Rectal smooth muscle tissue (tissue), 1 donor: ENCODE measurements around the gene AFG1L.
A peak's percentile ranks its signal among the peaks of the same experiment; 100 is the strongest.
"Not testable (repeated sequence)": the region's sequence is repeated elsewhere in the genome, so short reads cannot be mapped to it uniquely, and the experiment has no call there.

Source experiments
- H3K27ac ChIP-seq: one replicate; pipeline ENCODE4 v1.7.0; 2013; ENCODE audit warnings: low read depth, low read length, inconsistent platforms
- H3K27me3 ChIP-seq: one replicate; pipeline ENCODE4 v1.7.0; 2013; ENCODE audit warnings: low read length; ENCODE audit not compliant: control insufficient read depth, insufficient read depth
- H3K36me3 ChIP-seq: one replicate; pipeline ENCODE4 v1.7.0; 2013; ENCODE audit warnings: low read length; ENCODE audit not compliant: control insufficient read depth, insufficient read depth
- H3K4me1 ChIP-seq: one replicate; pipeline ENCODE4 v1.7.0; 2013; ENCODE audit warnings: low read length; ENCODE audit not compliant: control insufficient read depth, insufficient read depth
- H3K4me3 ChIP-seq: one replicate; pipeline ENCODE4 v1.7.0; 2013; ENCODE audit warnings: low read length
- H3K9ac ChIP-seq: one replicate; pipeline ENCODE4 v1.7.0; 2013; ENCODE audit warnings: low read length

The AFG1L gene

DNA sequence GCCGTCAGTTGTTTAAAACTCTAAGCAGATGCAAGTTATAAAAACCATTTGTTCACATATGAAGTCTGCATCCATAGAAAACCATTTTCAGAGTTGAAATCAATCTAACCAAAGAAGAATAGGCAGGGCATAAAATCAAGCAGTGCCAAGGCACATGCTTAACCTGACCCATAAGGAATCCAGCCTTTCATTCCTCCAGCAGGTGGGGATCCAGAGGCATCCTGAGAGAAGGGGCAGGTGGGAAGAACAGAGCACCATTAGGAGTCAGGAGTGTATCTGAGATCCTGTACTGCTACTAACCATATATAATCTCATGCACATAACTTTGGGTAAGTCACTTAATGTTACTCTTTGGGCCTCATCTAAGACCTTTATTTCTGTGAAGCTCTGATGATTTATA lies 236.5 kb downstream of the AFG1L start:
- no peak overlapping the region for H3K27ac ChIP-seq
- no peaks in the 10 kb centered on the region for H3K36me3 ChIP-seq
- no peak overlapping the region for H3K4me3 ChIP-seq
- no peaks in the 10 kb centered on the region for H3K4me1 ChIP-seq
- H3K27me3 ChIP-seq = no peaks in the 10 kb centered on the region
- H3K9ac ChIP-seq = no peak overlapping the region

DNA sequence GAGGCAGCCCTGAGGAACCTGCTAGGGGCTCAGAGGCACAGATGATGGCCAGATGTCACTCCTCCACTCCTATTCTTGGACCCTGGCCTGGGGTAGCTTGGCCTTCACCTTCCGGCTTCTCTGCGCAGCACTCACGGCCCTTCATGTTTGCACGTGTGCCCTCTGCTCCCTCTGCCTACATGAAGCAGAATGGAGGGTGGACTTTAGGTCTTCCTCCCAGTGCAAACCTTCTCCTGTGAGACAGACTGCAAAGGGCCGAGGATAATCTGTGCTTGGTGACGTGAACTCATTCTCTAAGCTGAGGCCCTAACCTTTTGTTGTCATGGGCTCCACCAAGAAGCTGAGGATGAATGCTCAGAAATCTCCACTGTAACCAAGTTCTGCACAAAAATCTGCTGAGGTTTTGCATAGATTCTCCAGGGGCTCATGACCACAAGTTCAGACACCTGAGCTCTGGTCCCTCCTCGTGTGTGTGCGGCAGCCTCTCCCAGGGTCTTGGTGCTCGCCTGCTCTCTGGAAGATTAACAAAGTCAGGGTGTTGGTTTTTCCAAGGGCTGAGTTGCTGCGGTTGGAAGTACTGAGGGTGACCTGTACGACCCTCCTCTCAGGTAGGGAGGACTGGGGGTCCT lies 240.4 kb downstream of the AFG1L start:
- Histone ChIP-seq H3K4me1 (no peaks in the 10 kb centered on the region), H3K9ac (no peak overlapping the region), H3K27ac (no peak overlapping the region), H3K36me3 (no peaks in the 10 kb centered on the region), H3K27me3 (no peaks in the 10 kb centered on the region), H3K4me3 (no peak overlapping the region)

DNA sequence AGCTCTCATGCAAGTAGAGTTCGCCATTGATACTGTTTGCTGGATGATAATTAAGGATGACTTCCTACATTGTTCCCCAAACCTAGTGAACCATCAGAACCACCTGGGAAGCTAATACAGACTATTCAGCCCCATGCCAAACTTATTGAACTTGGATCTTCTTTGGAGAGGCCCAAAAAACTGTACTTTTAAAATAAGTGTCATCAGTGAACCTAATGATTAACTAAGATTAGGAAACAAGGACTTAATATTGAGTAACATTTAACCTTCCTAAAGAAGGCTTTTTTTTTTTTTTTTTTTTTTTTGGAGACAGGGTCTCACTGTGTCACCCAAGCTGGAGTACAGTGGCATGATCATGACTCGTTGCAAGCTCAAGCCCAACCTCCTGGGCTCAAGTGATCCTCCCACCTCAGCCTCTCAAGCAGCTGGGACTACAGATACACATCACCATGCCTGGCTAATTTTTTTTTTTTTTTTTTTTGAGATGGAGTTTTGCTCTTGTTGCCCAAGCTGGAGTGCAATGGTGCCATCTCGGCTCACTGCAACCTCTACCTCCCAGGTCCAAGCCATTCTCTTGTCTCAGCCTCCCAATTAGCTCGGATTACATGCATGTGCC lies 241.2 kb downstream of the AFG1L start:
- not testable (repeated sequence) for H3K4me1 ChIP-seq, H3K27ac ChIP-seq, H3K4me3 ChIP-seq, H3K36me3 ChIP-seq, H3K27me3 ChIP-seq, H3K9ac ChIP-seq

DNA sequence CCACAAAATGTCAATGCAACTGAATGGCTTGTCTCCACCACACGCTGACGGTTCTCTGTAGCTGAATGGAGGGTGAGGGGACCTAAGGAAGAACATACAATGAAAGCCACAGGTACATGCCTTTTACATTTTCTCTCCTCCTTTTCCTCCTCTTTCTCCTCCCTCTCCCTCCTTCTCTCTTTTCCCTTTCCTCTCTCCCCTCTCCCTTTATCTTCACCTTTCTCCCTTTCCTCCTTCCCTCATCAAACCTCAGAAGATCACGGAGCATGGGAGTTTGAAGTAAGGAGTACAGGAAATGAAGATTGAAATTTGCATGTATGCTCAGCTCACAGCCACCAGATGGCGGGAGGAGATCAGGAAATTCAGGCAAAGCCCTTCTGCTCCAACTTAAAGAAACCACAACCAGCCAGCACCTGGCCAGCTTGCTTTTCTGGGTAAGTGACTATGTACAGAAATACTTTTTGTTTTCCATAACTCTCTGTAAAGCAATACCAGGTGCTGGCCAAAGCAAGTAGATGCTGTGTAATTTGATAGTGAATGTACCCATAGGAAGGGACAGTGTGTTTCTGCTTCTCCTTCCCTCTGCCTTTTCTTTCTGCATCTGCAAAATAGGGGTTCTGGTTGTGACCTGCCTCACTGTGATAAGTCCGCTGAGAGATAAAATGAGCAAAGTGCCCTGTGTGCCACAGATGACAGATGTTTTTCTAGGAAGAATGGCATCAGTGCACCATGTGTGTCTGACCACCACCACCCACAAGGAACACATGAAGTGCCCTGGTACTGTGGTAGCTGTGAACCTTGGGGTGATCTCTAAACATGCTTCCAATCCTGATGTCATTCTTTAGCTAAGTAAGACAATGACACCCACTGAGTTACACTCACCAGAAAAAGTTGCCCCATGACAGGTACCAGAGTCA lies 247.2 kb downstream of the AFG1L start:
- H3K9ac ChIP-seq = no peak overlapping the region
- H3K27ac ChIP-seq = no peak overlapping the region
- no peak overlapping the region for H3K4me3 ChIP-seq
- H3K4me1 ChIP-seq = peaks cover 2% of the 10 kb centered on the region
- H3K27me3 ChIP-seq = no peaks in the 10 kb centered on the region
- H3K36me3 ChIP-seq = no peaks in the 10 kb centered on the region

DNA sequence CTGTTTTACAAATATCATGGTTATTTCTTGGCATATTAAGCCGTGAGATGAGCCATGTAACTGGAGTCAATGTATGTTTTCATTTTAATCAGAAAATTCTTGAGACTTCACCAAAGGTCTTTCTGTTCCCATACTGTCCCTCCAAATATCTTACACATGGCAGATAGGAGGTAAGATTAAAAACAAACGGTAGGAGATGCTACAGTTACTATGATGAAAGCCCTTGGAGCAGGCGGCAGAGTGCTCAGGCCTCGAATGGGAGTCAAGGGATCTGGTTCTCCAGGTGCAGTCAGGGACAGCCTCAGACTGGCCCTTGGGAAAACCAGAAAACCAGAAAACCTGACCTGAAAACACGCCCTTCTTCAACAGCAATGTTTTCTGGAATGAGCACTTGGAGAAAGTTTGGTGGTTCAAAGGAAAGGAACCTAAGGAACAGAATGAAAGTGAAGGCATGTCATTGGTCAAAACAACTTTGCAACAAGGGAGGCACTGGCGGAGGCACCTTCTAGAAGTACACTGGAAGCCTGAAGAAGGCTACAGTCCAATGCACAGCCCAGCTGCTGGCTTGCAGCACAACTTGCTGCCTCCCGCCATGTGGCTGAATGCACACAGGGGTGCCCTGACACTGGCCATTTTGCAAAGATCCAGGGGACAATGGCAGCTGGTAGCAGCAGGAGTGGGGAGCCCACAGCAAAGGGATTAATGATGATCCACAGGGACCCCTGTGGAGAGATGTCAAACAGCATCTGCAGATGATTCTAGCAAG lies 248.5 kb downstream of the AFG1L start:
- H3K27me3 ChIP-seq = no peaks in the 10 kb centered on the region
- H3K27ac ChIP-seq = no peak overlapping the region
- H3K9ac ChIP-seq = no peak overlapping the region
- H3K4me3 ChIP-seq = no peak overlapping the region
- H3K36me3 ChIP-seq = no peaks in the 10 kb centered on the region
- peaks cover 2% of the 10 kb centered on the region for H3K4me1 ChIP-seq

DNA sequence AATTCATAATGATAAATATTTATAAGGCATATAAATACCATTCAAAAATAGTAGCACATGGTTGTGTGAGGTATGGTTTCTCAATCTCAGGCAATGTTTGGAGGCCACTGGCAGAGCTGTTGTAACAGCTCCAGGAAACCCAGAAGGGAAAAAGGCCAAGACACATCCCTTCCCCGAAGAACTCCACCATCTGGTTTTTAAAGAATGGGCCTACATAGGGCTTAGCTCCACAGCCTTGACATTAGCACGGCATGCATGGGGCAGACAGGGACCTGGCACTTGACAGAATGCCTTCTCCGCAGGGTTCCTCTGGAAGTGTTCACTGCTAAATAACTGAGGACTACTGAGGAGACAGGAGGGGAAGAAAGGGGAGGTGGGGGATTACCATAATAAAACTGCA lies 249.8 kb downstream of the AFG1L start:
- H3K4me3 ChIP-seq = no peak overlapping the region
- no peaks in the 10 kb centered on the region for H3K36me3 ChIP-seq
- no peak overlapping the region for H3K27ac ChIP-seq
- peaks cover 2% of the 10 kb centered on the region for H3K4me1 ChIP-seq
- H3K9ac ChIP-seq = no peak overlapping the region
- no peaks in the 10 kb centered on the region for H3K27me3 ChIP-seq

DNA sequence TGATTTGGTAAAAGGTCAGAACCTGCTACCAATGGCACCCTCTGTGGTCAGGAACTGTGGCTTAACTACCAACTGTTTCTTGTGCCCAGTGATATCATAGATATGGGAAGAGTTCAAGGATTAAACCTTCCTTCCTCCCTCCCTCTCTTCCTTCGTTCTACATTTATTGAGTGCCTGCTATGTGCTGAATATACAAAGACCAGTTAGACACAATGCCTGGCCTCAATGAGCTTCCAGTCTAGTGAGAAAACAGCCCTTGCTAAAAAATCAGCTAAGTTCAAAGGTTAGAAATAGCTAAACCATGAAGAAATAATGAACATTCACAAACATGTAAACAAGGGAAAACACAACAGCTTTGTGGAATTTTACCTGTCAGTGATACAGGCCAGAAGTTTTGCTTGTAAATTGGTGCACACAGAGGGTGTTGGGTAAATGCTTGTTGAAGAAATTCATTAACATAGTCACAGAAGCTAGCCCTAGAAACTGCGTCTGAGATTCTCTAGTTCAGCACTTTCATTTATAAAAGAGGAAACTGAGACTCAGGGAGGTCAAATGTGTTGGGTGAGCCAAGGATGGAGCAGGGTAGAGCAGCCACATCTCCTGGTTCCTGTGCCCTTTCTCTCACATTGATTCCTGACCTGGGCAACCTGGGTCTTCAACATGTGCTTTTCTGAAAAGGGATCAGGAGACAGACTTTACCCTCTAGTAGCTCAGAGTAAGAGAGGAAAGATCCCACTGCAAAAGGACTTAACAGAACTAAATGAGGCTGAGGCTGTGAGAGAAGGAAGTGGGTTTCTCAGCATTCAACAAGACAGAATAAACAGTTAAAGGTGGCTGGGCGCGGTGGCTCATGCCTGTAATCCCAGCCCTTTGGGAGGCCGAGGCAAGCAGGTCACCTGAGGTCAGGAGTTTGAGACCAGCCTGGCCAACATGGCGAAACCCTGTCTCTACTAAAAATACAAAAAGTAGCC lies 251.5 kb downstream of the AFG1L start:
- Histone ChIP-seq H3K27me3 (no peaks in the 10 kb centered on the region), H3K9ac (no peak overlapping the region), H3K27ac (no peak overlapping the region), H3K4me1 (peaks cover 2% of the 10 kb centered on the region), H3K4me3 (no peak overlapping the region), H3K36me3 (no peaks in the 10 kb centered on the region)

DNA sequence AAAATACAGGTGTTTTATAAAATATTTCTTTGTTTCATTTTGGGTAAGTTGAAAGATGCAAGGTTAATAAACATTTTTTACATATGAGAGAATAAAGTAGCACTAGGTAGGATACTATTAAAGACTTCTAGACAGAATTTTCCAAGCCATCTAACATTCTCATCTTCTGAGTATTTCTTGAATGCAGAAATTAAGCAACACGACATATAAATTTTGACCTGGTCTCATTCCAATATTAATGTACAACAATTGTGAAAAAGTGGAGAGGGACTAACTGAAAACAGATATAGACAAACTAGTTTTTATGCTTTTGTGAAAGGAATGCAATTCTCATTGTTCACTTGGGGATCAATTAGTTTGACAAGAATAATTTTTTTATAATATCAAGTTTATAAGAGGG lies 254.4 kb downstream of the AFG1L start:
- no peaks in the 10 kb centered on the region for H3K36me3 ChIP-seq
- no peaks in the 10 kb centered on the region for H3K4me1 ChIP-seq
- no peak overlapping the region for H3K27ac ChIP-seq
- H3K9ac ChIP-seq = no peak overlapping the region
- H3K27me3 ChIP-seq = no peaks in the 10 kb centered on the region
- H3K4me3 ChIP-seq = no peak overlapping the region

DNA sequence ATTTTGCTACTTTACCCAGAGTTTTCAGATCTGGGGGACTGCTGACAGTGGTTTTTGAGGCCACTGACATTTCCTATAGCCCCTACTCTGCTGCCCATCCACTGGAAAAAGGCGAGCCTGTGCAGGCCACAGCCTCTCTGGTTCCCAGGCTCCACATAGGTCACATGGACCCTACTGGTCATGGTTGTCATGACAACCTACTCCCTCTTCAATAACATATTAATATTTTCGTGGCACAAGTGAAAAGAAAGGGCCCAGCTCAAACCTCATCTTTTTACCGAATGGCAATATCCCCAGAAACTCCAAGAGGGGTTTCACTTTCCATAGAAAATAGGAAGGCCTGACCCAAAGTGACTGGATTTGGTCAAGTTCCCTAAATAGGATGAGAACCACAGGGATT lies 254.9 kb downstream of the AFG1L start:
- H3K9ac ChIP-seq = no peak overlapping the region
- no peak overlapping the region for H3K27ac ChIP-seq
- no peak overlapping the region for H3K4me3 ChIP-seq

DNA sequence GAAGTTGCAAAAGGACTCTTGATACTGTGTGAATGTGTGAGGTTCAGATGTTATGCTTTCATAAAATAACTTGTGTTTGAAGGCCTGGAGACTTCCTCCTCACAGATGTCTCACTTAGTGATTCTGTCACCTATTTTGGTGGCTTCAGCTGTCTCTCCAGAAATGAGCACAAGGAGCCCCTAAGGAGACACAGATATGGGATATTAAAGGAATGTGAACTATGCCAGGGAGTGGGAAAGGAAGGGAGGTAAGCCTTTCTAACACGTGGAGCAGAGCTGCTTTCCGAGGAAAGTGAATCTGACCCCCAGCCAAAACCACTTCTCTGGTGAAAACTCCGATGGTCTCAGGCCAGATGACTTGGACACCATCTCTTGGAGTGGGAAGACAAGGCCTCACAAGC lies 255.4 kb downstream of the AFG1L start:
- Histone ChIP-seq H3K27ac (no peak overlapping the region), H3K36me3 (no peaks in the 10 kb centered on the region), H3K4me3 (no peak overlapping the region), H3K9ac (no peak overlapping the region), H3K4me1 (no peaks in the 10 kb centered on the region), H3K27me3 (no peaks in the 10 kb centered on the region)

More for the DNA sequence above, 254.9 kb downstream of the AFG1L start:
- H3K4me1 ChIP-seq = no peaks in the 10 kb centered on the region
- no peaks in the 10 kb centered on the region for H3K27me3 ChIP-seq
- no peaks in the 10 kb centered on the region for H3K36me3 ChIP-seq

DNA sequence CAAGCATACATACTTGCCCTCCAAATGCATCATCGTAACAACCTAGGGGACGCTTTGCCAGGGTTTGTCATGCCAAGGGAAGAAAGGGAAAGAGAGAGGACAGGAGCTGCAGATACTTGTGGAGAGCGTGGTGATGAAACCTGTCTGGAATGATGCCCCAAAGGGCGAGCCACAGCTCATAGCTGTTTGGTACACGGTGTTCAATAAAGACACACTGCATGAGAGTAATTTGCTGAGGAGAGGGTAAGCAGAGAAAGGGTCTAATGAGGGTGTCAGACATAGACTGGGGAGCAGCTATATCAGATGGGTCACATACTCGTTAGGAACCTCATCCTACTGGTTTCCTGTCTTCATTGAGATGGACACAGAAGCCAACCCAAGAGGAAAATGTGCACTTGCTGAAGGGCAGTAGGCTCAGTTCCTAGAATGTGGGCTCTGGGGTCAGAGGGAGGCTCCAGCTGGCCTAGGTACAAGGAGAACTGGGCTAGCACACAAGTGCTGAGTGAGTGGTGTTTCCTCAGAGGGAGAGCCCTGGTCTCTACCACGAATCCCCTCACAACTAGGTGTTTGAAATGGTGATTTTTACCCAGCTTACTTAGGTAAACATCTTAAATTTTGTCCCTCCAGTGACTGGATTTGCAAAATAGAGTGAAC lies 260.7 kb downstream of the AFG1L start:
- no peak overlapping the region for H3K4me3 ChIP-seq
- peak overlapping the region; percentile 6 for H3K27ac ChIP-seq

More for the DNA sequence above, 260.7 kb downstream of the AFG1L start:
- H3K4me1 ChIP-seq = peaks cover 14% of the 10 kb centered on the region
- no peaks in the 10 kb centered on the region for H3K27me3 ChIP-seq
- no peak overlapping the region for H3K9ac ChIP-seq
- no peaks in the 10 kb centered on the region for H3K36me3 ChIP-seq
